ENCODE data around the gene TACC3.

TACC3 gene

GRCh38 chr4:1778642-1779392 is 57.5 kb downstream of the TACC3 start:
- DNase-seq, result no peak

- no peak for DNase-seq
Observed at GRCh38 chr4:1779588-1780382, 58.5 kb downstream of the TACC3 start.

GRCh38 chr4:1780435-1780834 is 59.1 kb downstream of the TACC3 start:
- DNase-seq, result no peak

GRCh38 chr4:1783015-1783414 is 61.7 kb downstream of the TACC3 start:
- DNase-seq, result no peak

- DNase-seq, result no peak
Observed at GRCh38 chr4:1783970-1784369, 62.6 kb downstream of the TACC3 start.

GRCh38 chr4:1784395-1784788 is 63.1 kb downstream of the TACC3 start:
- no peak for DNase-seq

- no peak for DNase-seq
Observed at GRCh38 chr4:1784789-1785591, 63.7 kb downstream of the TACC3 start.

- DNase-seq, result no peak
Observed at GRCh38 chr4:1785592-1785991, 64.3 kb downstream of the TACC3 start.

- no peak for DNase-seq
Observed at GRCh38 chr4:1786544-1787362, 65.4 kb downstream of the TACC3 start.

GRCh38 chr4:1787411-1788077 is 66.2 kb downstream of the TACC3 start:
- DNase-seq, result no peak

- DNase-seq, result no peak
Observed at GRCh38 chr4:1788254-1788973, 67.1 kb downstream of the TACC3 start.

- DNase-seq, result no peak
Observed at GRCh38 chr4:1789552-1789951, 68.2 kb downstream of the TACC3 start.

- DNase-seq, result no peak
Observed at GRCh38 chr4:1790005-1790404, 68.7 kb downstream of the TACC3 start.

- no peak for DNase-seq
Observed at GRCh38 chr4:1792158-1792831, 71.0 kb downstream of the TACC3 start.

GRCh38 chr4:1792832-1793495 is 71.6 kb downstream of the TACC3 start, which contains the start of gene FGFR3:
TSS of gene FGFR3 (plus strand) at chr4:1793293. CDS start at chr4:1793935, 642 bp downstream.
- no peak for DNase-seq

- DNase-seq, result no peak
Observed at GRCh38 chr4:1793496-1793840, 72.1 kb downstream of the TACC3 start.

GRCh38 chr4:1793940-1794808 is 72.9 kb downstream of the TACC3 start:
- no peak for DNase-seq
